ENCODE results near the gene CDK12. TPM values are rescaled to one million over a fixed set of nuclear protein-coding genes. Genes with fewer than 3 reads are reported as not detected.

Gene CDK12
- total RNA-seq, 1 experiment from 2014 or later: 51.2 TPM

GRCh38 chr17:39517224-39517623, 55.9 kb downstream of the CDK12 start:
- RAD21 ChIA-PET (ENCODE audit: low non-redundant PET in 1 of 2, low total read pairs in 2 of 2, uncharacterized antibody in 2 of 2, unreplicated experiment in 2 of 2): no interaction called here
- no peaks in the 10 kb centered on the region for H3K9me3 ChIP-seq (ENCODE audit: control insufficient read depth in 1 of 2, insufficient read depth in 1 of 2, low read depth in 1 of 2, low read length in 2 of 2)
- TF ChIP-seq POLR2AphosphoS5 (IDR thresholded peaks at IDR 0.05; ENCODE audit: low read depth, low read length) (no peak), MAX (IDR thresholded peaks at IDR 0.05) (no peak), ZFX (IDR thresholded peaks at IDR 0.05) (no peak), SRF (IDR thresholded peaks at IDR 0.05; ENCODE audit: low read depth) (no peak), ELF1 (IDR thresholded peaks at IDR 0.05; ENCODE audit: borderline replicate concordance, low read depth) (no peak), TCF7L2 (IDR thresholded peaks at IDR 0.05; ENCODE audit: borderline replicate concordance, extremely low read depth, insufficient read depth, insufficient read length) (no peak), RAD21 (IDR thresholded peaks at IDR 0.05; ENCODE audit: low read depth) (no peak), CBX3 (IDR thresholded peaks at IDR 0.05; ENCODE audit: low read depth) (no peak)
- TF ChIP-seq, protein P1, sequence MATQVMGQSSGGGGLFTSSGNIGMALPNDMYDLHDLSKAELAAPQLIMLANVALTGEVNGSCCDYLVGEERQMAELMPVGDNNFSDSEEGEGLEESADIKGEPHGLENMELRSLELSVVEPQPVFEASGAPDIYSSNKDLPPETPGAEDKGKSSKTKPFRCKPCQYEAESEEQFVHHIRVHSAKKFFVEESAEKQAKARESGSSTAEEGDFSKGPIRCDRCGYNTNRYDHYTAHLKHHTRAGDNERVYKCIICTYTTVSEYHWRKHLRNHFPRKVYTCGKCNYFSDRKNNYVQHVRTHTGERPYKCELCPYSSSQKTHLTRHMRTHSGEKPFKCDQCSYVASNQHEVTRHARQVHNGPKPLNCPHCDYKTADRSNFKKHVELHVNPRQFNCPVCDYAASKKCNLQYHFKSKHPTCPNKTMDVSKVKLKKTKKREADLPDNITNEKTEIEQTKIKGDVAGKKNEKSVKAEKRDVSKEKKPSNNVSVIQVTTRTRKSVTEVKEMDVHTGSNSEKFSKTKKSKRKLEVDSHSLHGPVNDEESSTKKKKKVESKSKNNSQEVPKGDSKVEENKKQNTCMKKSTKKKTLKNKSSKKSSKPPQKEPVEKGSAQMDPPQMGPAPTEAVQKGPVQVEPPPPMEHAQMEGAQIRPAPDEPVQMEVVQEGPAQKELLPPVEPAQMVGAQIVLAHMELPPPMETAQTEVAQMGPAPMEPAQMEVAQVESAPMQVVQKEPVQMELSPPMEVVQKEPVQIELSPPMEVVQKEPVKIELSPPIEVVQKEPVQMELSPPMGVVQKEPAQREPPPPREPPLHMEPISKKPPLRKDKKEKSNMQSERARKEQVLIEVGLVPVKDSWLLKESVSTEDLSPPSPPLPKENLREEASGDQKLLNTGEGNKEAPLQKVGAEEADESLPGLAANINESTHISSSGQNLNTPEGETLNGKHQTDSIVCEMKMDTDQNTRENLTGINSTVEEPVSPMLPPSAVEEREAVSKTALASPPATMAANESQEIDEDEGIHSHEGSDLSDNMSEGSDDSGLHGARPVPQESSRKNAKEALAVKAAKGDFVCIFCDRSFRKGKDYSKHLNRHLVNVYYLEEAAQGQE (IDR thresholded peaks at IDR 0.05; ENCODE audit: low read depth): no peak
- TF ChIP-seq, protein P2, sequence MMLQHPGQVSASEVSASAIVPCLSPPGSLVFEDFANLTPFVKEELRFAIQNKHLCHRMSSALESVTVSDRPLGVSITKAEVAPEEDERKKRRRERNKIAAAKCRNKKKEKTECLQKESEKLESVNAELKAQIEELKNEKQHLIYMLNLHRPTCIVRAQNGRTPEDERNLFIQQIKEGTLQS (IDR thresholded peaks at IDR 0.05): no peak
- H3K36me3 ChIP-seq (ENCODE audit: control insufficient read depth in 1 of 2, insufficient read depth in 2 of 2, low read length in 2 of 2): peaks cover 46 to 48% of the 10 kb centered on the region in 2 experiments
- intact Hi-C loops (cut with micrococcal nuclease): loop anchor here (10.0 kb wide), 1 partner anchor 102 kb away; no protein-coding TSS in a partner anchor
- CTCF ChIA-PET: no interaction called here
- no peaks in the 10 kb centered on the region for H3K9me2 ChIP-seq (ENCODE audit: insufficient read depth)
- no peak for ATAC-seq
- H3K9ac ChIP-seq (ENCODE audit: low read length): no peak overlapping the region
- no peak overlapping the region for H2AFZ ChIP-seq (ENCODE audit: low read depth, low read length, poor library complexity, severe bottlenecking)
- H3K27me3 ChIP-seq (ENCODE audit: insufficient read depth, low read length): no peaks in the 10 kb centered on the region
- H3K4me1 ChIP-seq (ENCODE audit: control insufficient read depth in 1 of 2, insufficient read depth in 2 of 2, low read length in 2 of 2): no peaks in the 10 kb centered on the region
- H3K4me2 ChIP-seq (ENCODE audit: low read length): no peak overlapping the region
- no peak overlapping the region for H3K4me3 ChIP-seq (replicated peaks in 1 of 2; ENCODE audit: low read depth in 1 of 2, low read length in 2 of 2)
- no peak overlapping the region for H3K27ac ChIP-seq (ENCODE audit: low read depth, low read length)
- POLR2A ChIA-PET: no interaction called here
- H4K20me1 ChIP-seq (ENCODE audit: insufficient read depth): no peaks in the 10 kb centered on the region; the same call in 1 of the 2 replicates
- H3K79me2 ChIP-seq (ENCODE audit: insufficient read depth, low read length): no peaks in the 10 kb centered on the region
- no TSS peak for BruUV-seq (replicated peaks)
- DNase-seq (ENCODE audit: low read depth, low spot score): no peak
